Activated CD4-positive, alpha-beta T cell treated with anti-CD3 and anti-CD28 coated beads, Interleukin-2, Interleukin-4, amounts not matched to agents 100 ng/mL and 50 ng/mL, durations not matched to agents 16 hours and 8 hours (primary cell): ENCODE data around the gene HK3.

Source experiments
- DNase-seq: peaks from one replicate; pipeline ENCODE4 v3.0.0-alpha.2; 2020; ENCODE audit warnings: low spot score

HK3 gene, protein sequence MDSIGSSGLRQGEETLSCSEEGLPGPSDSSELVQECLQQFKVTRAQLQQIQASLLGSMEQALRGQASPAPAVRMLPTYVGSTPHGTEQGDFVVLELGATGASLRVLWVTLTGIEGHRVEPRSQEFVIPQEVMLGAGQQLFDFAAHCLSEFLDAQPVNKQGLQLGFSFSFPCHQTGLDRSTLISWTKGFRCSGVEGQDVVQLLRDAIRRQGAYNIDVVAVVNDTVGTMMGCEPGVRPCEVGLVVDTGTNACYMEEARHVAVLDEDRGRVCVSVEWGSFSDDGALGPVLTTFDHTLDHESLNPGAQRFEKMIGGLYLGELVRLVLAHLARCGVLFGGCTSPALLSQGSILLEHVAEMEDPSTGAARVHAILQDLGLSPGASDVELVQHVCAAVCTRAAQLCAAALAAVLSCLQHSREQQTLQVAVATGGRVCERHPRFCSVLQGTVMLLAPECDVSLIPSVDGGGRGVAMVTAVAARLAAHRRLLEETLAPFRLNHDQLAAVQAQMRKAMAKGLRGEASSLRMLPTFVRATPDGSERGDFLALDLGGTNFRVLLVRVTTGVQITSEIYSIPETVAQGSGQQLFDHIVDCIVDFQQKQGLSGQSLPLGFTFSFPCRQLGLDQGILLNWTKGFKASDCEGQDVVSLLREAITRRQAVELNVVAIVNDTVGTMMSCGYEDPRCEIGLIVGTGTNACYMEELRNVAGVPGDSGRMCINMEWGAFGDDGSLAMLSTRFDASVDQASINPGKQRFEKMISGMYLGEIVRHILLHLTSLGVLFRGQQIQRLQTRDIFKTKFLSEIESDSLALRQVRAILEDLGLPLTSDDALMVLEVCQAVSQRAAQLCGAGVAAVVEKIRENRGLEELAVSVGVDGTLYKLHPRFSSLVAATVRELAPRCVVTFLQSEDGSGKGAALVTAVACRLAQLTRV

DNA sequence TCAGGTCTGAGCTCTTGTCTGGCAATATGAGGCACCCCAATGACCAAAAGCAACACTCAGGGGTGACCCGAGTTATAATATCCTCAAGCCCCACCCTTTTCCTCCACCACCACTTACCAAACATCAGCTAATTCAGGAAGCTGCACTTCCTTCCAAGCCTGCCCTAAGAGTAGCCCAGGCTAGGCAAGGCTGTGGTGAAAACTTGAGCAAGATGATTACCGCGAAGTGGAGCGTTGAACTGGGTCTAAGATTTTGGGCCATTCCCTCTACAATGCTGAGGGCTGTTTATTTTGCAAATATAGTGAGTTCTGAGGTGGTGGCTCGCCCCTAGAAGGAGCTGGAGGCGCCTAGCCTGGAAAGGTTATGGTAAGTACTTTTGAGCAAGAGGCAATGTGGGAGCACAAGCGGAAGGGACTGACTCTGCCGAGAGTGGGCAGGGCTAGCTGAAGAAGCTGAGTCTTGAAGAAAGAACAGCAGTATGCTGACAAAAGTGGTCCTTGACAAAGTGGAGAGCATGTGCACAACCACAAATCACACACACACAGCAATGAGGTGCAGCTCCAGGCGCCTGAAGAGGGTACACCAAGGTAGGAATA lies at the start of gene HK3:
Gene HK3 (minus strand): TSS at position 51 of the 596 bp plus-strand sequence. CDS start 3,187 bp downstream, outside the sequence.
- DNase-seq = no peak

DNA sequence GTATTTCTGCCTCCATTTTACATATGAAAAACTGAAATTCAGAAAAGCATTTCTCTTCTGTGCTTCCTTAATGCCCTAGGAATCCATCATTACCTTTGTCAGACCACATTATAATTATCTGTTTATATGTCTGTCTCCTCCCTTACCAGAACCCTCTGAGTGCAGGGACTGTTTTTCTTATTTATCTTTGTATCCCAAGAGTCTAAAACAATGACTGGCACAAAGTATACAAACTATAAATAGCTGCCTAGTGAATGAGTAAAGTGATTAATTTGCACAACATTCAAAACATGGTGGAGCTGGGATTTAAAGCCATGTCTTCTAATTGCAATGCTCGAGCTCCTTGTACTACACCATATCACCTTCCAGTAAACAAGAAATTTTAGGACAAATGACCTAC lies 49.3 kb upstream of the HK3 start:
- no peak for DNase-seq

DNA sequence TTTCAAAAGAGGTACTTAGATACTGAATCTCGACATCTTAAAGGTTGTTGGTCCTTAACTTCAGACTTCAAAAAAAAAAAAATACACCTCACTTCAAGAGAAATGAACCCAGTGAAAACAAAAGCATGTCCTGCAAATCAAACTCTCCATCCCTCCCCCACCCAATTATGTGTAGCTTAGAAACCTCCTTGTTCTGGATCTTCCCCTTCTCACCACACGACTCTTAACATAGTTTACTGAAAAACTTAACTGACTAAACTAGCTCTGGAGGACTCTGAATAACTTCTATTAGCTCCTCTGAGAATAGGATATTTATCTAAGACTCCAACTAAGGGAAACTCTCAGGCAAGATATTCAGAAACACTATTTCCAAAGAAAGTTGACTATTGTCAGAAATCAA lies 48.7 kb upstream of the HK3 start:
- no peak for DNase-seq

DNA sequence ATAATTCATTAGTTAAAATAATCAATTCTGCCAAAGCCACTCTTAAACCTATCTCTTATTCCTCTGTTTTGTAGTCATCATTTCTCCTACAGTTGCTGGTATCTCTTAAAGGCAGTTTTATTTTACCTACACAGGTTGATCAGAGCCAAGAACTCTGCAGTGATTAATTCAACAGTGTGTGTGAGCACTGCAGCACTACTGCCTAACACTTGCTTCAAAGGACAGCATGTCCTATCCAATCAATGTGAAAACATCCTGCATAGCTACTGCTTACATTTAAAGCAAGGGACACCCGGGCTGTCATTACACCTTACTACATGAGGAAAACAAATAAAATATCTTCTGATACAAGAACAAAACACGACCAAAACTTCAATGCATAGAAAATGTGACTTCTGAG lies 45.1 kb upstream of the HK3 start:
- no peak for DNase-seq

DNA sequence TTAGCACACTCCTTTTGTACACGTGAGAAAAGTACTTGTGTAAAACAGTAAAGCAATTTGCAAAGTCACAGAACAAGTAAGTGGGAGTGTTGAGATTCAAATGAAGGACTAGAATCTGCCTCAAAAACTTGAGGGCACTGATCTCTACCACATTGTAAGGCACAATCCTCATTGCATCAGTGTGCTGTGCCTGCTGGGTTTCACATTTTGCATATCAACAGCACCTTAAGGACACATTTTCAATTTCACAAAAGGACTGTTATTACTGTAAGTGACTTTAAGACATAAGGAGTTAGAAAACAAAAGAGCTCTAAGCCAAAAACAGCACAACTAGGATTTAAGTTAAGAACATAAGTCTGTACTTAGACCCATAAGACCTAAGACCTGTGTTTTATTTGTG lies 44.7 kb upstream of the HK3 start:
- DNase-seq = peak; percentile 9

DNA sequence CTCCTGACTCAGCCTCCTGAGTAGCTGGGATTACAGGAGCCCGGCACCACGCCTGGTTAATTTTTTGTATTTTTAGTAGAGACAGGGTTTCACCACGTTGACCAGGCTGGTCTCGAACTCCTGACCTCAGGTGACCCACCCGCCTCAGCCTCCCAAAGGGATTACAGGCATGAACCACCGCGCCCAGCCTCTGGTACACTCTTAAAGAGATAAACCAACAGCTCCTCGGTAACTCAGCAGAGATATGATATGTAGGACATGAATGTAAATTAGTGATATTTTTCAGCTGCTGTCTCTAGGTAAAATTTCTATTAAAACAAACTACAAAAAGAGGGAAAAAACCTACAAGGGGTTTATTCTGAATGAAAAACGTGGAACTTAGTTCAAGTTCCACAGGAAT lies 42.8 kb upstream of the HK3 start:
- DNase-seq = no peak

DNA sequence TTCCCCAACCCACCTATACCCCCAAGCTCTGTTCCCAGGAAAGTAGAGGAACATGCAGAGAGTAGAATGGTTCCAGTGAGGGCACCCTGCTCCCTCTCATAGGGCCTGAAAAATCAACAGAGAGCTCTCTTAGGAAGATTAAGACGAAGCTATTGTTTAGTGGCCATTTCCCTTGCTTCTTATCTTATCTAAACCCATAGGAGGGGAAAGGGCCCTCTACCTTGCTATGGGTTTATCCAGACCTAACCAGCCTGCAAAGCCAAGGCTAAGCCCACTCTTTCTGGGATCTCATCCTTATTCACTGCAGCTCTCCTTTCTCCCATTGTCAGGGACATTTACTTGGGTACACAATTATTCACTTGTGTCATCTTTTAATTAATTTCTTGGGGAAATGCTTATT lies 39.3 kb upstream of the HK3 start:
- no peak for DNase-seq

DNA sequence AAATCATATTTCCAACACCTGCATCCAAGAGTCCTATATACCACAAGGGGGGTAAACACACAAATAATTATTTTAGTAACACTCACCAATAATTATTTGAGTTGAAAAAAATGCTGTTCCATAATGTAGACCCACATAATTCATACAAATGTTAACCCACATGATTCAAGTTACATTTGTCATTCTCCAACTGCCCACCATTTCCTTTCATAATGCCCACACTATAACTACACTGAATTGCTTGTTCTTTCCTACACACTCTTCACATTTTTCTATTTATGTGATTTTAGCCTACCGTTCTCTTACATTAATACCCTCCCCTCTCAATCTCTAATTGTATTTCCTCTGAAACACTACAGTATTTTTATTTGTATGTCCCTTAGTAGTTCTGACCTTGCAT lies 35.9 kb upstream of the HK3 start:
- DNase-seq = no peak

DNA sequence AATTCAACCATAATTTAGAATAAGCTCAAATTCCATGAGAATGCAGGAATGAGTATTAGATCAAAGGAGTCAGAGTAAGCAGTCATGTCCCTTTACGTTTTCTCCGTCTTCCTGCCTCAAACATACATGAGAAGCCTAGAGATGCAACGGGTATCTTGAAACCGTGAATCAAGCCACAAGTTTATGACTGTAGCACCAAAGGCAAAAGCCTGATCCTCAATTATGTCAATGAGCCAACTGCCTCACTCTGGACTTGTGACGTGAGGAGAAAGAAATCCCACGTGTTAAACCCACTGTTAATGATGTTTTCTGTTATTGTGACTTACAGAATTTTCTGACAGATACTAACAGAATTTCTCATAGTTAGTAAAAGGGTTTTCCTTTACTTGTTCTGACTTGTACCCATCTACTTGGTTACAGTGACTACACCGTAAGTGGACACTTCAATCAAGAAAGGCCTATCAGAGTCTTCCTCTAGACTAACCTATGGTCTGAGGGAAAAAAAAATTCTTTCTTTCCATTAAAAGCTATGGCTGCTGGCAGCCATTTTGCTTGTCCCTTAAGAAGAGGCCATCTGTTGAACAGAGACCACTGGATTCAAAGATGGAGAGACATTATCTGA lies 35.3 kb upstream of the HK3 start:
- DNase-seq = no peak

DNA sequence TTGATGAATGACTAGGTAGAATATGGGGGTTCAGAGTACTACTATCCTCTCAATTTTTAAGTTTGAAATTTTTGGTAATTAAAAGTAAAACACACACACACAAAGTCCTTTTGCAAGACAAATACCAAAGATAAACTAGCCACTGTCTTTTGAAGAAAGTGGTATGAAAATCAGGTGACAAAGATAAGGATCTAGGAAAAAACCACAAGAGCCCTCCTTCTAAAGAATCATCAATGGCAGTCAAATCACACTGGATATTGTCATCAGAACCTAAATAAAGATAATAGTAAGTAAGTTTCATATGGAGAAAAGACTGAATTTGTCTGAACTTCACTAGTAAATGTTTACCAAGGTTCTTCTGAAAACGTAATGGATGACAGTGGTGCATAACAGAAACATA lies 30.5 kb upstream of the HK3 start:
- DNase-seq = no peak

DNA sequence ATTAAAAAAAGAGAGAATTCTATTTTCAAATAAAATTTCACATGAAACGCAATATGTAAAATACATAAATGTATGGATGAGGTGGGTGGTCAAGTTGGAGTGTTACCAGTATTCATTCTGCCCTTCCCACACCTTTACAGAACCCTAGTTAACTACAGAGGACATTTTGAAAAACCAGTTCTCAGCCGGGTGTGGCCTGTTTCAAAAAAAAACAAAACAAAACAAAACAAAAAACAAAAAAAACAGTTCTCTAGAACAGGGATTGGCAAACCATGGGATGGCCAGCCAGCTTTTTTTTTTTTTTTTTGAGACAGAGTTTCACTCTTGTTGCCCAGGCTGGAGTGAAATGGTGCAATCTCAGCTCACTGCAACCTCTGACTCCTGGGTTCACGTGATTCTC lies 28.4 kb upstream of the HK3 start:
- DNase-seq = no peak

DNA sequence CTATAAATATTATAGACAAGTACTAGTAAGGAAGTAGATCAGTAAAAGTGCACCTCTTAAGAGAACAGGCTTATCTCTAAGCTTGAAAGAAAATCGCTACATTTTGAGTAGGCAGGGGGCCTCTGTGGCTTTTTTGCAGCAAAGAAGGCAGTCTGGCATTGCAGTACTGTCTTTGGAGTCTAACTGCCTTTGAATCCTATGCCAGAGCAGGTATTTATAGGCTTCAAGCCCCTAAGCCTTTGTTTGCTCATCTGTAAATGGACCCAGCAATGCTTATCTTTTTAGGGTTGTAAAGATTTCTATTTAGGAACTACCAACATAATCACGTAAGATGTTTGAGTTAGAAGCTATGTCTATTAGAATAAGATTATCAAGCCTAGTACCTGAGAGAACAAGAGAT lies 23.7 kb upstream of the HK3 start:
- DNase-seq = no peak

DNA sequence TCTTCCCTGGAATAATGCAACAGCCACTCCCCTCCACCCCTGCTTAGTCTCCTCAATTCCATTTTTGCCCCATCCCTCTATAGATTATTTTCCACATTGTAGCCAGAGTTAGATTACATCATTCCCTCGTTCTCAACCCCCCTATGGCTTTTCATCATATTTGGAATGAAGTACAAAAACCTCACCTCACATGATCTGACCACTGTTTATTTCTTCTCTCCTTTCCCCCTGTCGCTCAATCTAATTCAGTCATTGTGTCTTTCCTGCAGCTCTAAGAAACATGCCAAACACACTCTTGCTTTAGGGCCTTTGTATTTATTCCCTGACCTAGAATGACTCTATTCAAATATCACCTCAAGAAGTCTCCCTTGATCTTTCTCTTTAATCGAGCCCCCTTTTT lies 22.6 kb upstream of the HK3 start:
- no peak for DNase-seq

DNA sequence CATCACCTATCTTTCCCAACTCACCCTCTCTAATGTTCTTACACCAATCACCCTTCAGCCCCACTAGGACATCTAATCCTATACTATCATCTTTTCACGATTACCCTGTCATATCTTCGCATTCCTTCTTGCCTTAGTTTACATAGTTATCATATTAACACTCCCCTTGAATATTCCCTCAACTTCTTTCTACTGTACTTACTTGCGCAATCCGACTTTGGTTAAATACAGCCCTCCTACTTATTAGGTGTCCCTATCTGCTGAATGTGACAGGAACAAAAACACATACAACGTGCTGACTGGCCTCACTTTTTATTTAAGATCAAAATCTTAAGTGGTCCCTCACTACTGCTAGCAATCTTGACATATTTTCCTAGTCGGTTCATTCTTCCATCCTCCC lies 19.5 kb upstream of the HK3 start:
- no peak for DNase-seq

DNA sequence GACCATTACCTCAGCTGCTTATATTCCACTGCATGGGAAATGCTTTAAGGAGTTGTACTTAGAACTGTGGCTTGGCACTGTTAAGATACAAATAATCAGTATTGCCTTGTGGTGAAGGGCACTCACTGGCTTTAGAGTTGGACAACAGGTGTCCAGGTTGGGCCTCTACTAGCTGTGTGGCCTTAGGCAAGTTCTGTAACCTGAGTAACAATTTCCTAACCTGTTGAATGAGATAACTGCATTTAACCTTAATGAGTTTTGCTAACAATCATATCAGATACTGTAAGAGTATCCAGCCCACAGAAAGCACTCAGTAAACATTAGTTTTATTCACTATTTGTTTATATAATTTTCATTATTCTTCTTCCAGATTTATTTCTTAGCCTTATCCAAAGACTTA lies 17.2 kb upstream of the HK3 start:
- DNase-seq = no peak

DNA sequence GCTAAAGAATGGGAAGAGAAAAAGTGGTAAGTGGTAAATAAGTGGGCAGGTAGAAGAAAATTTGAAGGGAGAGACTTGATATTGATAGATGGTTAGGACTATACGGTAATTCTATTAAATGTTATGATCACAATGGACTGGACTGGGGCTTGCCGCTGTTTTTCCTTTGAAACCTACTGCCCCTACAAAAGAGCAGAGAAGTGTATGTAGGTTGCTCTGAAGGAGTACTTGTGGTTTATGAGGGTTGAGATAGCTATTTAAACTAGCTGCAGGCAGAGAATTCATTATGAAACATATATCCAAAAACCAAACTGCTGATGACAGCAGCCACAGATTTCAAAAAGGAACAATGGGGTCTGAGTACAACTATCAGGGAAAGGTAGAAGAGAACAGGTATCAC lies 16.8 kb upstream of the HK3 start:
- DNase-seq = no peak

DNA sequence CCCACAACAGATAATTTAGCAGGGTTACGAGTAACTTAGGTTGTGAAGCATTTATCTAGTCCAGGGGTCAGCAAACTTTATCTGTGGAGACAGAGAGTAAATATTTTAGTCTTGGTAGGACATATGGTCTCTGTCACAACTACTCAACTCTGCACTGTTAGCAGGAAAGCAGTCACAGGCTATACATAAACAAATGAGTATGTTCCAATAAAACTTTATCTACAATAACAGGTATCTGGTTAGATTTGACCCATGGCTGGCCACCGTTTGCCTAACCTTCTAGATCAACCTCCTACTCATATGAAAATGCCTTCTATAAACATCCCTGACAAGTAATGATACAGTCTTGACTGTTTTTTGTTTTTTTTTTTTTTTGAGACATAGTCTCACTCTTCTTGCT lies 13.0 kb upstream of the HK3 start:
- DNase-seq = no peak

DNA sequence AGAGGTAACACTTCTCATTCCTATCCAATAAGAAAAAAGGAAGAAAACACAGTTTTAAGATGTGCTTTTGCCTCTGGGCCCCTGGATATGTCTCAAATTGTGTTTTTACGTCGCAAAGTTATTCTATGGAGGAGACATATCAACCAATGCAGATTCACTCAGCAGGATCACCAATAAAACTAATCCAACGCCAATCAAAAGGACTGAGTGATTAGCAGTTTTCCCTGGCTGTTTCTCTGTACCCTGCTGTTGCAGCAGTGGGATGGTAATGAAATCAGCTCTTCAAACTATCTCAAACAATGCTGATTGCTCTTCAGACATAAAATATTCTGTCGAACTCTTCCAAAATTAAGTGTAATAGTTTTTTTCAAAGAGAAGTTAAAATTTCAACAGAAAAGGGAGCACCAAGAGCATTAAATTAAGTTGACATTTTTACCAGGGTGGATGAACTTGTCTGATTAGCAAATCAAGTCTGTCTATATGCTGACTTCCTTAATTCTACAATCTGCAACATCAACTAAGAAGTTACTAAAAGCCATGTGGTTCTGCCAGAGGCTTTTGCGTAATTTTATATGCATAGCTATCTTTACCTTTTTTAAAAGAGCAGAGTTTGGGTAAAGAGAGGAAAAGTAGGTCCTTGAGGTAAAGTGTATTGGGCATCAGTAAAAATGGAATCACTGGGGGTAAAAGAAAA lies 9.7 kb upstream of the HK3 start:
- DNase-seq = no peak

DNA sequence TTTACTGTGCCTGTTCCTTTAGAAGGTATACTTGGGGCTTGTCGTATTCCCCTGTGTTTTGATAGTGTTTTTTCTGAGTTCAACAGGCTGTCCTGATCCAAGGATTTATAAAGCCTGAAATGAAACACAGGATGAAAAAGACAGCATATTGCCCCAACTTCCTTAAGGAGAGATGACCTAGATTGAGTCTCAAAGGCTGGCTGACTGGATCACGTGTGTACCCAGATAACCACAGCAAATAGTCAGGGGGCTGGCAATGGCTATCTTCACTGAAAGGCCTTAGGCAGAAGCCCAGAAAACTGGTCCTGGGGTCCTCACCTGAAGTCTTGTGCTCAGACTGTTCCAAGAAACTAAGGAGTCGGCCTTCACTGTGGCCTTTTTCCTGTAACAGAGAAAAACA lies 7.7 kb upstream of the HK3 start:
- no peak for DNase-seq

DNA sequence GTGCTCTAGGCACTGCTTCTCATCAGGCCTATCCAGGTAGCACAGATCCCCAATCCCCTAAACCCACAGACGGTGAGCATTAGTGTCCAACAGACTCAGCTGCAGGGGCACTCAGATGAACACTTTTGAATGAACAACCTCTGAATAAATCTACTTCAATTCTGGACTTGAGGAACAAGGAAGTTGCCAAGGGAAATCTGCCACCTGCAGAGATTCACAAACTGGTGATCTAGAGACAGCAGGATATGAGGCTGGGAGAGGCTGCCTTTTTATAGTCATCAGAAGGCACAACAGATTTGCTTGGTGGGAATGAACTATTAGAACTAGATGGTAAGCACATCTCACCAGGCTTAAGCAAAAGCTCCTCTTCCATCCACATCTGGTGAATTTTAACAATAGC lies 7.0 kb upstream of the HK3 start:
- DNase-seq = no peak

DNA sequence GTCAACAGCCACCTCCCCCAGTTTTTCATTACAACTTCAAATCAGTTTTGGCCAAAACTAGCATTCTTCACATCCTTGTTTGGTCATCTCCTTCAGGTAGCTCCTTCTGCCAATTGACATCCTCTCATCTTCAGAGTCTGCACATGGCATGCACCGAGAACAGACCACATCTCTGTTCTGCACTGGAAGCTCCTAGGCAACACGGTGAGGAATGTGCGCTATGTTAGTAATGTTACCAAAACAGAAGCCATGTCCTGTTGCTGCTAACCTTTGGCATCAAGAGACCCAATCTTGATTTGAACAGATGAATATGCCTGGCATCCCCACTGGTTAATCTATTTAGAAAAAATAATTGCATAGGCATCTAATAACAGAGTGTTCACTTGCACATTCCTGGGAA lies 5.1 kb upstream of the HK3 start:
- DNase-seq = no peak
